Mammary epithelial cell (primary cell): Measurements from ENCODE around the gene RDH8.

Experiments used
- EZH2 ChIP-seq: IDR thresholded peaks from 2 replicates; pipeline ENCODE4 v1.6.1; 2012; ENCODE audit warnings: low read length, inconsistent platforms, borderline replicate concordance
- TF ChIP-seq, protein P1 (sequence below), 2 donors: IDR thresholded peaks in 1 of 2; conservative IDR thresholded peaks in 1 of 2; 2 replicates each; pipeline ENCODE4 v1.5.1; 2011 to 2012; ENCODE audit warnings: inconsistent platforms in 2 of 2, low read length in 2 of 2, mild to moderate bottlenecking in 2 of 2, control low read depth in 1 of 2, low read depth in 1 of 2; ENCODE audit not compliant: insufficient read depth in 1 of 2; ENCODE audit errors: extremely low read depth in 1 of 2

DNA sequence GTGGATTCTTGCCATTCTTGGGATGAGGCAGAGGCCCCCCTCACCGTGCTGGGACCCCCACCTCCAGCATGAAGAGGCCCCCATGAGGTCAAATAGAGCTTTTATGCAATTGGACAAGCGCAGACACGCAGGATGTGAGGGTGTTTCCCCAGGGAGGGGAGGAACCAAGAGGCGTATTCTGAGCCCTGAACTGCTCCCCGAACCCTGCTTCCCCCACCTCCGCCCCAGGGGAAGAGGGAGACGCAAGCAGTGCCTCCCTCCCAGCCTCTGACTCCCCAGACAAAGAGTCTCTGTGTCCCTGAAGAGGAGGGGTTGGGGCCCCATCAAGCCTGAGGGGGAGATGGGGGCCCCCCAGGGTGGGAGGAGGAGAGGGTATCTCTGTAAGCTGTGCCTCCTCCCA lies 1.3 kb upstream of the RDH8 start:
- TF ChIP-seq, protein P1, sequence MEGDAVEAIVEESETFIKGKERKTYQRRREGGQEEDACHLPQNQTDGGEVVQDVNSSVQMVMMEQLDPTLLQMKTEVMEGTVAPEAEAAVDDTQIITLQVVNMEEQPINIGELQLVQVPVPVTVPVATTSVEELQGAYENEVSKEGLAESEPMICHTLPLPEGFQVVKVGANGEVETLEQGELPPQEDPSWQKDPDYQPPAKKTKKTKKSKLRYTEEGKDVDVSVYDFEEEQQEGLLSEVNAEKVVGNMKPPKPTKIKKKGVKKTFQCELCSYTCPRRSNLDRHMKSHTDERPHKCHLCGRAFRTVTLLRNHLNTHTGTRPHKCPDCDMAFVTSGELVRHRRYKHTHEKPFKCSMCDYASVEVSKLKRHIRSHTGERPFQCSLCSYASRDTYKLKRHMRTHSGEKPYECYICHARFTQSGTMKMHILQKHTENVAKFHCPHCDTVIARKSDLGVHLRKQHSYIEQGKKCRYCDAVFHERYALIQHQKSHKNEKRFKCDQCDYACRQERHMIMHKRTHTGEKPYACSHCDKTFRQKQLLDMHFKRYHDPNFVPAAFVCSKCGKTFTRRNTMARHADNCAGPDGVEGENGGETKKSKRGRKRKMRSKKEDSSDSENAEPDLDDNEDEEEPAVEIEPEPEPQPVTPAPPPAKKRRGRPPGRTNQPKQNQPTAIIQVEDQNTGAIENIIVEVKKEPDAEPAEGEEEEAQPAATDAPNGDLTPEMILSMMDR (conservative IDR thresholded peaks at IDR 0.05 in 1 of 2, IDR thresholded peaks at IDR 0.05 in 1 of 2; ENCODE audit: extremely low read depth in 1 of 2, insufficient read depth in 1 of 2, low read depth in 1 of 2, low read length in 2 of 2): no peak
- no peak for TF ChIP-seq EZH2
